Neutrophil (primary cell): Measurements from ENCODE around the gene SHTN1.

Experiments
- H3K27ac ChIP-seq: fragments of 200-600 bp; sonication (generic); 2 replicates; pipeline ENCODE4 v1.5.1; 2016; ENCODE audit warnings: mild to moderate bottlenecking, moderate library complexity
- H3K27me3 ChIP-seq: fragments of 200-600 bp; sonication (generic); 2 replicates; pipeline ENCODE4 v1.6.0; 2016; ENCODE audit warnings: mild to moderate bottlenecking
- H3K36me3 ChIP-seq: fragments of 200-600 bp; sonication (generic); 2 replicates; pipeline ENCODE4 v1.5.1; 2017
- H3K4me1 ChIP-seq, 2 experiments: fragments of 200-600 bp in 1 of 2; sonication (generic) in 1 of 2; 1 replicate in 1 of 2; 2 replicates in 1 of 2; pipeline versions ENCODE4 v1.5.1 to v1.6.1; 2013 to 2016; ENCODE audit warnings: low read depth in 1 of 2, low read length in 1 of 2, mild to moderate bottlenecking in 1 of 2, moderate library complexity in 1 of 2; ENCODE audit not compliant: control insufficient read depth in 1 of 2, insufficient read depth in 1 of 2
- H3K4me3 ChIP-seq, 2 experiments: fragments of 200-600 bp in 1 of 2; sonication (generic) in 1 of 2; 1 replicate in 1 of 2; 2 replicates in 1 of 2; pipeline ENCODE4 v1.5.1; 2013 to 2016; ENCODE audit warnings: low read depth in 1 of 2, low read length in 1 of 2, mild to moderate bottlenecking in 1 of 2, moderate library complexity in 1 of 2
- H3K9me3 ChIP-seq: fragments of 200-600 bp; sonication (generic); 2 replicates; pipeline ENCODE4 v1.5.1; 2016
- TF ChIP-seq, protein P1 (sequence below): fragments of 200-600 bp; sonication (generic); IDR thresholded peaks from 2 replicates; pipeline ENCODE4 v1.5.1; 2016; ENCODE audit warnings: antibody characterized with exemption

The SHTN1 gene

DNA sequence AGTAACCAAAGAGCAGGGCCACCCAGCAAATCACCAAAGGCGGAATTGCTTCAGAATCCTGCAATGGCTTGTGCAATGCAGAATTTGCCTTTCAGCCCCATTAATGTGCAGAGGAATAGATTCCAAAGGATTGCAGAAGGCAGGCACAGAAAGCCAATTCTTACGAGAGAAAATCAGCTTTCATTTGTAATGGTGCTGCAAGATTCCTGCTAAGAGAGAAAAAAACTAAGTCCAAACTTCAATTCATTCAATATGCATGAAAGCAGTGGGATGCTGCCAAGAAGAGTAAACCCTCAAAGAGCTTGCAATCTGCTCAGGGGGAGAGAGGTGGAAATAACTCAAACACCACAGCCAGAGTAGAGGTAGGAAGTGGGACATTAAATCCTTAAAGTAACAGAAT lies 85.3 kb downstream of the SHTN1 start:
- TF ChIP-seq, protein P1, sequence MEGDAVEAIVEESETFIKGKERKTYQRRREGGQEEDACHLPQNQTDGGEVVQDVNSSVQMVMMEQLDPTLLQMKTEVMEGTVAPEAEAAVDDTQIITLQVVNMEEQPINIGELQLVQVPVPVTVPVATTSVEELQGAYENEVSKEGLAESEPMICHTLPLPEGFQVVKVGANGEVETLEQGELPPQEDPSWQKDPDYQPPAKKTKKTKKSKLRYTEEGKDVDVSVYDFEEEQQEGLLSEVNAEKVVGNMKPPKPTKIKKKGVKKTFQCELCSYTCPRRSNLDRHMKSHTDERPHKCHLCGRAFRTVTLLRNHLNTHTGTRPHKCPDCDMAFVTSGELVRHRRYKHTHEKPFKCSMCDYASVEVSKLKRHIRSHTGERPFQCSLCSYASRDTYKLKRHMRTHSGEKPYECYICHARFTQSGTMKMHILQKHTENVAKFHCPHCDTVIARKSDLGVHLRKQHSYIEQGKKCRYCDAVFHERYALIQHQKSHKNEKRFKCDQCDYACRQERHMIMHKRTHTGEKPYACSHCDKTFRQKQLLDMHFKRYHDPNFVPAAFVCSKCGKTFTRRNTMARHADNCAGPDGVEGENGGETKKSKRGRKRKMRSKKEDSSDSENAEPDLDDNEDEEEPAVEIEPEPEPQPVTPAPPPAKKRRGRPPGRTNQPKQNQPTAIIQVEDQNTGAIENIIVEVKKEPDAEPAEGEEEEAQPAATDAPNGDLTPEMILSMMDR, result no peak
- H3K4me1 ChIP-seq, result no peaks in the 10 kb centered on the region
- H3K9me3 ChIP-seq, result no peaks in the 10 kb centered on the region
- H3K27me3 ChIP-seq, result no peaks in the 10 kb centered on the region
- H3K36me3 ChIP-seq, result no peaks in the 10 kb centered on the region
- H3K4me3 ChIP-seq, result no peak overlapping the region
- no peak overlapping the region for H3K27ac ChIP-seq

DNA sequence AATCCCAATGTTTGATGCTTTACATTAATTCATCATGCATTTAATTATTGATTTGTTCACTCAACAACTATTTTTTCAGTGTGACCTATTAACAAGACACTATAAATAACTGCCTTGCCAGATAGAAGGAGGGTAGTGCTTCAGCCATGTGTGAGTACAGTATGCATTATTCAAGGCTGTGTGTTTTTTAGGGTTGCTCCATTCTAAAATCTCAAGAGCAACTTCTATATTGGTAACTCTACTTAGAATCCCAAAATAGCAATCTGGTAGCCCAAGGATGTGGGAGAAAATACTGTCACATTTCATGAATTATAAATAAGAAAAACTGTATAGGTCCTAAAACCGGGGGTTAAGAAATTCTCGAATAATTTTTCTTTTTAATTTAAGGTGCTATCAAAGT lies 85.8 kb downstream of the SHTN1 start:
- no peaks in the 10 kb centered on the region for H3K36me3 ChIP-seq
- no peaks in the 10 kb centered on the region for H3K9me3 ChIP-seq
- H3K4me1 ChIP-seq, result no peaks in the 10 kb centered on the region
- TF ChIP-seq, protein P1, result no peak
- no peak overlapping the region for H3K27ac ChIP-seq
- no peak overlapping the region for H3K4me3 ChIP-seq
- H3K27me3 ChIP-seq, result no peaks in the 10 kb centered on the region

DNA sequence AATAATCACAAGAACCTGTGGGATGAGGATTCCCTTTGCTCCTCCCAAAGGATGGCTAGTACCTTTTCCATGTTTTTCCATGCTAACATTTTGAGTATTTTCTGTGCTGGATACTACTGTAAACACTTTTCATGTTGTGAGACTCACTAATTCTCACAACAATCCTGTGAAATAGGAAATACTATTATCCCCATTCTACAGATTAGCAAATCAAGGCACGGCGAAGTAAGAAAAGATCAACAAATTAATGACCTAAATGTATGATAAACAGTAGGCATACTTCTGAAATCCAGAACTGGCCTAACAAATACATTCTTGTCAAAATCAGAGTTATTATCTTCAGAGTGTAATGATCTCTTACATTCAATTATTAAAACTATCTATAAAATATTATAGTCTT lies 86.4 kb downstream of the SHTN1 start:
- TF ChIP-seq, protein P1, result no peak
- Histone ChIP-seq H3K27me3 (no peaks in the 10 kb centered on the region), H3K4me1 (no peaks in the 10 kb centered on the region), H3K4me3 (no peak overlapping the region), H3K9me3 (no peaks in the 10 kb centered on the region), H3K27ac (no peak overlapping the region), H3K36me3 (no peaks in the 10 kb centered on the region)

DNA sequence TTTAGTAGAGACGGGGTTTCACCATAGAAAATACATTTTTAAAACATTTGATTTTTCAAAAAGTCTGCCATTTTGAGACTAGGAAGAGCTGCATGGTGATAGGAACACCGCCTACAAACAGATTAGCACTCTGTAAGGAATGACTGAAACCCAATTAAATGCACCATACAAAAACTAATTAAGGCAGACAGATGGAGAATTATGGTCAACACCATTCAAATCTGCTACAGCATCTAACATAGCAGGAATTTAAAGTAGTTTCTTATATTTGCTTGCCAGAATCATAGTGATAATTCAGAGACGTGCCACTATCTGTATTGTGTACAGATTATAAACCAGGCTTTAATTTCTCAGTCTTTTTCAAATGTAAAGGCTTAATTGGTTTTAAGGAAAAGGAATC lies 87.5 kb downstream of the SHTN1 start:
- H3K36me3 ChIP-seq, result no peaks in the 10 kb centered on the region
- H3K9me3 ChIP-seq, result no peaks in the 10 kb centered on the region
- H3K4me3 ChIP-seq, result no peak overlapping the region
- TF ChIP-seq, protein P1, result no peak
- H3K27me3 ChIP-seq, result no peaks in the 10 kb centered on the region
- H3K27ac ChIP-seq, result no peak overlapping the region
- no peaks in the 10 kb centered on the region for H3K4me1 ChIP-seq

DNA sequence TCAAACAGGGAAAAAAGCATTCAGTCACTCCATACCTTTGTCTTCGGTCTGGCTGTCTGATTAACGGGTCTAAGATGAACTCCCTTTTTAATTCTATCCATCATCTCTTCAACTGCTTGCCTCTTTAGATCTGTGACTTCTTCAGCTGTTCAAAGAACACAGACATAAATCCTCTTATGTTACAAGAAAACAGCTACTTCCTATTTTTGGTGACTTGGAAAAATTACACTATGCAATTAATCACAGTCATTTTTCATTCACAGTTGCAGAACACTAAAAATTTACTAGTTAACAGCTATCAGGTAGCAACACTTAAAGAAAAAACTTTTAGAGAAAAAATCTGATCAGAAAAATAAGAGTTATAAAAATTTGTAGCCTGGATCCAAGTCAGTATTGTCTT lies 89.6 kb downstream of the SHTN1 start:
- no peaks in the 10 kb centered on the region for H3K36me3 ChIP-seq
- H3K9me3 ChIP-seq, result no peaks in the 10 kb centered on the region

More for the DNA sequence above, 89.6 kb downstream of the SHTN1 start:
- no peak overlapping the region for H3K4me3 ChIP-seq
- no peak overlapping the region for H3K27ac ChIP-seq
- TF ChIP-seq, protein P1, result no peak
- no peaks in the 10 kb centered on the region for H3K27me3 ChIP-seq
- no peaks in the 10 kb centered on the region for H3K4me1 ChIP-seq
